Measurements from ENCODE around the gene FBXO44. TPM values are rescaled to one million over a fixed set of nuclear protein-coding genes. Genes with fewer than 3 reads are reported as not detected.
A peak's percentile ranks its signal among the peaks of the same experiment; 100 is the strongest.

The FBXO44 gene
- polyA plus RNA-seq, 1 donor from 2014 or later: 119 TPM

- no peaks in the 10 kb centered on the region for H4K20me1 ChIP-seq (ENCODE audit: insufficient read depth)
- no peak for TF ChIP-seq REST (IDR thresholded peaks at IDR 0.05; ENCODE audit: borderline replicate concordance)
- peak; percentile 1 for TF ChIP-seq SMC3 (conservative IDR thresholded peaks at IDR 0.05; ENCODE audit: poor library complexity)
- no peak for TF ChIP-seq TAF1 (IDR thresholded peaks at IDR 0.05; ENCODE audit: low read depth)
- no peaks in the 10 kb centered on the region for H3K9me2 ChIP-seq (ENCODE audit: insufficient read depth, low read length)
- no peaks in the 10 kb centered on the region for H3K27me3 ChIP-seq (ENCODE audit: insufficient read depth, low read depth, low read length)
- no peak overlapping the region for H2AFZ ChIP-seq (ENCODE audit: low read depth, low read length)
- H3K4me3 ChIP-seq (ENCODE audit: low read length): peak overlapping the region; percentile 39
- H3K27ac ChIP-seq (ENCODE audit: low read length): no peak overlapping the region
- peak overlapping the region; percentile 1 for H3K9ac ChIP-seq (ENCODE audit: low read length)
- no peak overlapping the region for H3K4me2 ChIP-seq (ENCODE audit: low read length)
- no peaks in the 10 kb centered on the region for H3K79me2 ChIP-seq (replicated peaks; ENCODE audit: insufficient read depth, low read length)
- no peaks in the 10 kb centered on the region for H3K9me3 ChIP-seq (ENCODE audit: low read length)
- H3K36me3 ChIP-seq (ENCODE audit: insufficient read depth, low read length): no peaks in the 10 kb centered on the region
- H3F3A ChIP-seq (ENCODE audit: insufficient read depth, low read length, poor library complexity, severe bottlenecking): no peaks in the 10 kb centered on the region
Measured at GRCh38 chr1:11664336-11665065, 9.8 kb downstream of the FBXO44 start.

- no peaks in the 10 kb centered on the region for H3K27me3 ChIP-seq (ENCODE audit: insufficient read depth, low read depth, low read length)
- no peak overlapping the region for H2AFZ ChIP-seq (ENCODE audit: low read depth, low read length)
- H3K79me2 ChIP-seq (replicated peaks; ENCODE audit: insufficient read depth, low read length): no peaks in the 10 kb centered on the region
- no peaks in the 10 kb centered on the region for H3F3A ChIP-seq (ENCODE audit: insufficient read depth, low read length, poor library complexity, severe bottlenecking)
- H3K4me3 ChIP-seq (ENCODE audit: low read length): no peak overlapping the region
- H4K20me1 ChIP-seq (ENCODE audit: insufficient read depth): no peaks in the 10 kb centered on the region
- no peak overlapping the region for H3K4me2 ChIP-seq (ENCODE audit: low read length)
- no peak overlapping the region for H3K9ac ChIP-seq (ENCODE audit: low read length)
- H3K9me3 ChIP-seq (ENCODE audit: low read length): no peaks in the 10 kb centered on the region
- no peaks in the 10 kb centered on the region for H3K36me3 ChIP-seq (ENCODE audit: insufficient read depth, low read length)
- H3K27ac ChIP-seq (ENCODE audit: low read length): no peak overlapping the region
- no peaks in the 10 kb centered on the region for H3K9me2 ChIP-seq (ENCODE audit: insufficient read depth, low read length)
- TF ChIP-seq REST (IDR thresholded peaks at IDR 0.05; ENCODE audit: borderline replicate concordance): no peak
- TF ChIP-seq RAD21 (conservative IDR thresholded peaks at IDR 0.05): no peak
- TF ChIP-seq, protein P1, sequence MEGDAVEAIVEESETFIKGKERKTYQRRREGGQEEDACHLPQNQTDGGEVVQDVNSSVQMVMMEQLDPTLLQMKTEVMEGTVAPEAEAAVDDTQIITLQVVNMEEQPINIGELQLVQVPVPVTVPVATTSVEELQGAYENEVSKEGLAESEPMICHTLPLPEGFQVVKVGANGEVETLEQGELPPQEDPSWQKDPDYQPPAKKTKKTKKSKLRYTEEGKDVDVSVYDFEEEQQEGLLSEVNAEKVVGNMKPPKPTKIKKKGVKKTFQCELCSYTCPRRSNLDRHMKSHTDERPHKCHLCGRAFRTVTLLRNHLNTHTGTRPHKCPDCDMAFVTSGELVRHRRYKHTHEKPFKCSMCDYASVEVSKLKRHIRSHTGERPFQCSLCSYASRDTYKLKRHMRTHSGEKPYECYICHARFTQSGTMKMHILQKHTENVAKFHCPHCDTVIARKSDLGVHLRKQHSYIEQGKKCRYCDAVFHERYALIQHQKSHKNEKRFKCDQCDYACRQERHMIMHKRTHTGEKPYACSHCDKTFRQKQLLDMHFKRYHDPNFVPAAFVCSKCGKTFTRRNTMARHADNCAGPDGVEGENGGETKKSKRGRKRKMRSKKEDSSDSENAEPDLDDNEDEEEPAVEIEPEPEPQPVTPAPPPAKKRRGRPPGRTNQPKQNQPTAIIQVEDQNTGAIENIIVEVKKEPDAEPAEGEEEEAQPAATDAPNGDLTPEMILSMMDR (IDR thresholded peaks at IDR 0.05; ENCODE audit: poor library complexity, severe bottlenecking): no peak
- no peak for TF ChIP-seq TAF1 (IDR thresholded peaks at IDR 0.05; ENCODE audit: low read depth)
- no peak for TF ChIP-seq SMC3 (conservative IDR thresholded peaks at IDR 0.05; ENCODE audit: poor library complexity)
- TF ChIP-seq EP300 (conservative IDR thresholded peaks at IDR 0.05; ENCODE audit: poor library complexity, severe bottlenecking): no peak
- TF ChIP-seq EZH2 (IDR thresholded peaks at IDR 0.05; ENCODE audit: borderline replicate concordance, insufficient read depth, low read length, poor library complexity, severe bottlenecking): no peak
- TF ChIP-seq POLR2AphosphoS5 (IDR thresholded peaks at IDR 0.05): no peak
Measured at GRCh38 chr1:11668516-11668915, 13.8 kb downstream of the FBXO44 start.
